SK-N-SH treated with all-trans-retinoic acid at 6 μM for 48 hours (cell line): ENCODE measurements around the gene IFI27.

Experiments
- ARNTL ChIP-seq: fragments of 450-650 bp; formaldehyde crosslinking; IDR thresholded peaks from 2 replicates; pipeline ENCODE4 v1.5.0; 2020; ENCODE audit warnings: low read depth, mild to moderate bottlenecking, moderate library complexity, borderline replicate concordance
- CSDC2 ChIP-seq: fragments of 250-450 bp; sonication (Bioruptor Pico); IDR thresholded peaks from 2 replicates; pipeline ENCODE4 v1.5.0; 2020; ENCODE audit warnings: mild to moderate bottlenecking, moderate library complexity
- PATZ1 ChIP-seq: fragments of 250-450 bp; sonication (Bioruptor Pico); IDR thresholded peaks from 2 replicates; pipeline ENCODE4 v1.8.0; 2020; ENCODE audit warnings: mild to moderate bottlenecking, moderate library complexity, borderline replicate concordance
- RARB ChIP-seq: fragments of 250-450 bp; sonication (Bioruptor Pico); IDR thresholded peaks from 2 replicates; pipeline ENCODE4 v1.8.0; 2021; ENCODE audit warnings: mild to moderate bottlenecking, moderate library complexity
- SNAI2 ChIP-seq: fragments of 250-450 bp; sonication (Bioruptor Pico); IDR thresholded peaks from 2 replicates; pipeline ENCODE4 v1.5.0; 2020; ENCODE audit warnings: mild to moderate bottlenecking, moderate library complexity
- ZFP3 ChIP-seq: fragments of 250-450 bp; sonication (Bioruptor Pico); IDR thresholded peaks from 2 replicates; pipeline ENCODE4 v1.5.0; 2020; ENCODE audit warnings: mild to moderate bottlenecking, moderate library complexity
- ZFP30 ChIP-seq: fragments of 450-650 bp; formaldehyde crosslinking; IDR thresholded peaks from 2 replicates; pipeline ENCODE4 v1.5.0; 2022; ENCODE audit warnings: mild to moderate bottlenecking, moderate library complexity
- TF ChIP-seq, protein P1 (sequence below): fragments of 250-450 bp; sonication (Bioruptor Pico); IDR thresholded peaks from 2 replicates; pipeline ENCODE4 v1.5.1; 2021; ENCODE audit warnings: mild to moderate bottlenecking, moderate library complexity

GRCh38 chr14:94122438-94122837, 11.9 kb downstream of the IFI27 start:
- TF ChIP-seq RARB (CRISPR knock-in tag): no peak
- no peak for TF ChIP-seq SNAI2 (CRISPR knock-in tag)
- no peak for TF ChIP-seq CSDC2 (CRISPR knock-in tag)
- no peak for TF ChIP-seq ARNTL (CRISPR knock-in tag)
- TF ChIP-seq ZFP3: no peak
- no peak for TF ChIP-seq PATZ1
- TF ChIP-seq, protein P1, sequence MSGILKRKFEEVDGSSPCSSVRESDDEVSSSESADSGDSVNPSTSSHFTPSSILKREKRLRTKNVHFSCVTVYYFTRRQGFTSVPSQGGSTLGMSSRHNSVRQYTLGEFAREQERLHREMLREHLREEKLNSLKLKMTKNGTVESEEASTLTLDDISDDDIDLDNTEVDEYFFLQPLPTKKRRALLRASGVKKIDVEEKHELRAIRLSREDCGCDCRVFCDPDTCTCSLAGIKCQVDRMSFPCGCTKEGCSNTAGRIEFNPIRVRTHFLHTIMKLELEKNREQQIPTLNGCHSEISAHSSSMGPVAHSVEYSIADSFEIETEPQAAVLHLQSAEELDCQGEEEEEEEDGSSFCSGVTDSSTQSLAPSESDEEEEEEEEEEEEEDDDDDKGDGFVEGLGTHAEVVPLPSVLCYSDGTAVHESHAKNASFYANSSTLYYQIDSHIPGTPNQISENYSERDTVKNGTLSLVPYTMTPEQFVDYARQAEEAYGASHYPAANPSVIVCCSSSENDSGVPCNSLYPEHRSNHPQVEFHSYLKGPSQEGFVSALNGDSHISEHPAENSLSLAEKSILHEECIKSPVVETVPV (CRISPR knock-in tag): no peak
- TF ChIP-seq ZFP30: no peak
